Measurements from ENCODE around the gene CTIF.

The CTIF gene

GRCh38 chr18:48718251-48718959 is 179.6 kb downstream of the CTIF start:
- no peak overlapping the region for H3K4me2 ChIP-seq (ENCODE audit: low read length)

GRCh38 chr18:48719388-48719787 is 180.6 kb downstream of the CTIF start:
- H3K79me2 ChIP-seq, result peaks cover 2% of the 10 kb centered on the region
- H3K27me3 ChIP-seq (ENCODE audit: control insufficient read depth, insufficient read depth, low read length), result no peaks in the 10 kb centered on the region
- H3K27ac ChIP-seq, result no peak overlapping the region
- H3K9ac ChIP-seq, result no peak overlapping the region
- no peaks in the 10 kb centered on the region for H3K9me3 ChIP-seq (ENCODE audit: control insufficient read depth, low read length)
- H3K4me1 ChIP-seq, result no peaks in the 10 kb centered on the region
- H2AFZ ChIP-seq, result no peak overlapping the region
- no peaks in the 10 kb centered on the region for H3K36me3 ChIP-seq (ENCODE audit: control insufficient read depth, insufficient read depth, low read length)
- TF ChIP-seq, protein P1, sequence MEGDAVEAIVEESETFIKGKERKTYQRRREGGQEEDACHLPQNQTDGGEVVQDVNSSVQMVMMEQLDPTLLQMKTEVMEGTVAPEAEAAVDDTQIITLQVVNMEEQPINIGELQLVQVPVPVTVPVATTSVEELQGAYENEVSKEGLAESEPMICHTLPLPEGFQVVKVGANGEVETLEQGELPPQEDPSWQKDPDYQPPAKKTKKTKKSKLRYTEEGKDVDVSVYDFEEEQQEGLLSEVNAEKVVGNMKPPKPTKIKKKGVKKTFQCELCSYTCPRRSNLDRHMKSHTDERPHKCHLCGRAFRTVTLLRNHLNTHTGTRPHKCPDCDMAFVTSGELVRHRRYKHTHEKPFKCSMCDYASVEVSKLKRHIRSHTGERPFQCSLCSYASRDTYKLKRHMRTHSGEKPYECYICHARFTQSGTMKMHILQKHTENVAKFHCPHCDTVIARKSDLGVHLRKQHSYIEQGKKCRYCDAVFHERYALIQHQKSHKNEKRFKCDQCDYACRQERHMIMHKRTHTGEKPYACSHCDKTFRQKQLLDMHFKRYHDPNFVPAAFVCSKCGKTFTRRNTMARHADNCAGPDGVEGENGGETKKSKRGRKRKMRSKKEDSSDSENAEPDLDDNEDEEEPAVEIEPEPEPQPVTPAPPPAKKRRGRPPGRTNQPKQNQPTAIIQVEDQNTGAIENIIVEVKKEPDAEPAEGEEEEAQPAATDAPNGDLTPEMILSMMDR (IDR thresholded peaks at IDR 0.05), result no peak
- H3K4me2 ChIP-seq (ENCODE audit: low read length), result no peak overlapping the region
- no peak overlapping the region for H3K4me3 ChIP-seq (ENCODE audit: low read depth, low read length)

More at GRCh38 chr18:48718251-48718959, 179.6 kb downstream of the CTIF start:
- H3K9ac ChIP-seq, result no peak overlapping the region
- no peak overlapping the region for H3K27ac ChIP-seq
- no peaks in the 10 kb centered on the region for H3K9me3 ChIP-seq (ENCODE audit: control insufficient read depth, low read length)
- H3K36me3 ChIP-seq (ENCODE audit: control insufficient read depth, insufficient read depth, low read length), result no peaks in the 10 kb centered on the region
- TF ChIP-seq, protein P1 (IDR thresholded peaks at IDR 0.05), result no peak
- no peak overlapping the region for H3K4me3 ChIP-seq (ENCODE audit: low read depth, low read length)
- peaks cover 2% of the 10 kb centered on the region for H3K79me2 ChIP-seq
- H3K27me3 ChIP-seq (ENCODE audit: control insufficient read depth, insufficient read depth, low read length), result no peaks in the 10 kb centered on the region
- no peaks in the 10 kb centered on the region for H3K4me1 ChIP-seq
- H2AFZ ChIP-seq, result no peak overlapping the region

- TF ChIP-seq, protein P1 (IDR thresholded peaks at IDR 0.05), result no peak
- Histone ChIP-seq H3K27me3 (ENCODE audit: control insufficient read depth, insufficient read depth, low read length) (no peaks in the 10 kb centered on the region), H3K4me3 (ENCODE audit: low read depth, low read length) (no peak overlapping the region), H3K36me3 (ENCODE audit: control insufficient read depth, insufficient read depth, low read length) (no peaks in the 10 kb centered on the region), H2AFZ (no peak overlapping the region), H3K27ac (no peak overlapping the region), H3K9me3 (ENCODE audit: control insufficient read depth, low read length) (no peaks in the 10 kb centered on the region), H3K79me2 (peaks cover 2% of the 10 kb centered on the region), H3K9ac (no peak overlapping the region), H3K4me2 (ENCODE audit: low read length) (no peak overlapping the region), H3K4me1 (no peaks in the 10 kb centered on the region)
Measured at GRCh38 chr18:48719974-48720654, 181.3 kb downstream of the CTIF start.

DNA sequence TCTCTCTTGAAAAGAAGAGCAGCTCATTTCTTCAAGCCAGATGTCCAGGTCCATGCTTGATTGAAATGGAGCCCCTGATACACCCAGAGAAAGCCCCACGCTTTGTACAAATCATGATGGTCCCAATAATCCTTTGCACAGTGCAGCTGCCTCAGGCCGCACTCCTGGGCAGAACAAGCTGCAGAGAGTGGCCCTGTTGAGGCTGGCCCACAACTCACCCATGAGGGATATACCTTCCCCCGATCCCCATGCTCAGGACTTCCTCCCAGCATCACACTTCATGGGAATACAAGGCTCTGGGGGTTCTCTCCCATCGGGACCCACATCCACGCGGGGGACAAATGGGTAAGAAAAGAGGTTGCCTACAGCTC is 181.8 kb downstream of the CTIF start:
- no peaks in the 10 kb centered on the region for H3K27me3 ChIP-seq (ENCODE audit: control insufficient read depth, insufficient read depth, low read length)
- no peak overlapping the region for H3K27ac ChIP-seq
- no peaks in the 10 kb centered on the region for H3K9me3 ChIP-seq (ENCODE audit: control insufficient read depth, low read length)
- no peak overlapping the region for H3K4me2 ChIP-seq (ENCODE audit: low read length)
- H2AFZ ChIP-seq, result no peak overlapping the region
- TF ChIP-seq, protein P1 (IDR thresholded peaks at IDR 0.05), result no peak
- H3K9ac ChIP-seq, result no peak overlapping the region
- H3K36me3 ChIP-seq (ENCODE audit: control insufficient read depth, insufficient read depth, low read length), result no peaks in the 10 kb centered on the region
- H3K4me3 ChIP-seq (ENCODE audit: low read depth, low read length), result no peak overlapping the region
- no peaks in the 10 kb centered on the region for H3K4me1 ChIP-seq
- H3K79me2 ChIP-seq, result peaks cover 2% of the 10 kb centered on the region
